Right lobe of liver (tissue), 6 donors: Measurements from ENCODE around the gene RPL3. TPM values are rescaled to one million over a fixed set of nuclear protein-coding genes. Genes with fewer than 3 reads are reported as not detected.

Source experiments
- ATAC-seq, 4 donors: fragments of 200-7000 bp; cut with Tn5 transposase; one replicate each; pipeline ENCODE4 v1.9.1; 2020; ENCODE audit warnings: mild to moderate bottlenecking in 4 of 4, moderate library complexity in 4 of 4
- DNase-seq, 3 donors: peaks; one replicate each; pipeline ENCODE4 v3.0.0-alpha.2; 2020
- H3K27ac ChIP-seq, 3 donors: fragments of 200-600 bp; one replicate each; pipeline ENCODE4 v1.8.0; 2022
- H3K27me3 ChIP-seq, 2 donors: fragments of 200-600 bp; one replicate each; pipeline ENCODE4 v1.8.0; 2022
- H3K36me3 ChIP-seq, 4 donors: fragments of 200-600 bp; sonication (generic) in 1 of 4; one replicate each; pipeline versions ENCODE4 v1.5.1 to v1.8.0; 2017 to 2022; ENCODE audit warnings: control low read depth in 1 of 4
- H3K4me1 ChIP-seq, 4 donors: fragments of 200-600 bp; sonication (generic) in 1 of 4; one replicate each; pipeline versions ENCODE4 v1.5.1 to v1.8.0; 2017 to 2022; ENCODE audit warnings: control low read depth in 1 of 4
- H3K4me3 ChIP-seq, 3 donors: fragments of 200-600 bp; one replicate each; pipeline ENCODE4 v1.8.0; 2022
- H3K9me3 ChIP-seq, 4 donors: fragments of 200-600 bp; sonication (generic) in 1 of 4; one replicate each; pipeline versions ENCODE4 v1.5.1 to v1.8.0; 2017 to 2022; ENCODE audit warnings: control low read depth in 1 of 4
- POLR2A ChIP-seq: fragments of 450-650 bp; IDR thresholded peaks from one replicate; pipeline ENCODE4 v1.6.1; 2017; ENCODE audit warnings: antibody characterized with exemption, mild to moderate bottlenecking
- WGBS: methylation state at CpG from one replicate; pipeline ENCODE4 v1.1.6; 2018; ENCODE audit warnings: low coverage, low lambda C conversion rate; ENCODE audit not compliant: insufficient coverage; ENCODE audit errors: missing lambda C conversion rate; 5-methylcytosine and 5-hydroxymethylcytosine counted together
- intact Hi-C, 2 donors: fragments of 100-400 bp; cut with DNase I; formaldehyde crosslinking; loops; one replicate each; pipeline versions ENCODE4 v1.11.2 to v1.14.1; 2022
- total RNA-seq, 6 experiments: library from RNA; depleted of rRNA in 2 of 6; stranded (reverse); fragments of >200 nt in 2 of 6; fragmentation: NEBNext Ultra II Directional in 3 of 6; extraction: Animal tissue kit (Norgen Biotek cat#: 25700) in 3 of 6; gene quantifications; one replicate each; pipeline versions ENCODE4 v1.1.0 to v1.2.4, GENCODE V29; 2016 to 2023
- TF ChIP-seq, protein P1 (sequence below), 4 donors: fragments of 200-600 bp in 3 of 4; fragments of 450-650 bp in 1 of 4; IDR thresholded peaks; one replicate each; pipeline versions ENCODE4 v1.5.1 to v1.8.0; 2016 to 2022; ENCODE audit warnings: antibody characterized with exemption in 4 of 4, mild to moderate bottlenecking in 2 of 4
- donor health status: DM: no; HTN: yes; CAD: no.
- donor health status: DM: no; HTN: no; CAD: no.
- donor health status: DM: no; HTN: no; CAD: no.
- donor health status: DM: no; HTN: yes; CAD: no.
- donor health status: DM: no; HTN: yes; CAD: no.

RPL3 gene
- total RNA-seq, 6 experiments from 2014 or later, result 648 to 905 (median 743) TPM

DNA sequence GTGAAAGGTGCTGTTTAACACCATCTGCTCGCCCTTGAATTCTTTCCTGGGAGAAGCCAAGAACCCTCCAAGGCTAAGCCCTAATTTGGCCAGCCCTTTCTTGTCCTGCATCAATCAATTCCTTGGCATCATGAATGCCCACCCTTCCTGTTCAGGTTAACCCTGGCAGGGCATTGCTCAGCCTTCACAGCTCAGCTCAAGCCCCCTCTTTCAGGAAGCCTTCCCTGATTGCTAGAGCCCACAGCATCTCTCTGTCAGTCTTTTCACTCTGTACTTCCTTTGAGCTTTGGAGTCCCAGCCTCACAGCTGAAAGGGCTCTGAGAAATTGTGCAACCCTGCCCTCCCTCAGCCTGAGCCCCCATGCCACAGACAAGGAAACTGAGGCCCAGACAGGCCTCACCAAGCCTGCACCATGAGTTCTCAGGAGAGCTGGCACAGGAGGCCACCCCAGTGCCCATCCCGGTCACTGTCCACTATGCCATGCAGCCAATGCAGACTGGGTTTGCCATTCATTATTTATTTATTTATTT, 16.9 kb downstream of the RPL3 start:
- no peaks in the 10 kb centered on the region for H3K36me3 ChIP-seq
- no peak overlapping the region for H3K4me3 ChIP-seq
- no peak overlapping the region for H3K27ac ChIP-seq
- ATAC-seq (no peak), DNase-seq (no peak)
- H3K9me3 ChIP-seq, result no peaks in the 10 kb centered on the region
- WGBS, result 38% methylated on average over 1 of the region's 2 CpGs
- TF ChIP-seq, protein P1, sequence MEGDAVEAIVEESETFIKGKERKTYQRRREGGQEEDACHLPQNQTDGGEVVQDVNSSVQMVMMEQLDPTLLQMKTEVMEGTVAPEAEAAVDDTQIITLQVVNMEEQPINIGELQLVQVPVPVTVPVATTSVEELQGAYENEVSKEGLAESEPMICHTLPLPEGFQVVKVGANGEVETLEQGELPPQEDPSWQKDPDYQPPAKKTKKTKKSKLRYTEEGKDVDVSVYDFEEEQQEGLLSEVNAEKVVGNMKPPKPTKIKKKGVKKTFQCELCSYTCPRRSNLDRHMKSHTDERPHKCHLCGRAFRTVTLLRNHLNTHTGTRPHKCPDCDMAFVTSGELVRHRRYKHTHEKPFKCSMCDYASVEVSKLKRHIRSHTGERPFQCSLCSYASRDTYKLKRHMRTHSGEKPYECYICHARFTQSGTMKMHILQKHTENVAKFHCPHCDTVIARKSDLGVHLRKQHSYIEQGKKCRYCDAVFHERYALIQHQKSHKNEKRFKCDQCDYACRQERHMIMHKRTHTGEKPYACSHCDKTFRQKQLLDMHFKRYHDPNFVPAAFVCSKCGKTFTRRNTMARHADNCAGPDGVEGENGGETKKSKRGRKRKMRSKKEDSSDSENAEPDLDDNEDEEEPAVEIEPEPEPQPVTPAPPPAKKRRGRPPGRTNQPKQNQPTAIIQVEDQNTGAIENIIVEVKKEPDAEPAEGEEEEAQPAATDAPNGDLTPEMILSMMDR (IDR thresholded peaks at IDR 0.05), result no peak
- no peak for TF ChIP-seq POLR2A
- intact Hi-C loops, result no loop called here
- H3K27me3 ChIP-seq, result no peaks in the 10 kb centered on the region
- peaks cover 0 to 59% (median 25%) of the 10 kb centered on the region in 4 donors for H3K4me1 ChIP-seq

DNA sequence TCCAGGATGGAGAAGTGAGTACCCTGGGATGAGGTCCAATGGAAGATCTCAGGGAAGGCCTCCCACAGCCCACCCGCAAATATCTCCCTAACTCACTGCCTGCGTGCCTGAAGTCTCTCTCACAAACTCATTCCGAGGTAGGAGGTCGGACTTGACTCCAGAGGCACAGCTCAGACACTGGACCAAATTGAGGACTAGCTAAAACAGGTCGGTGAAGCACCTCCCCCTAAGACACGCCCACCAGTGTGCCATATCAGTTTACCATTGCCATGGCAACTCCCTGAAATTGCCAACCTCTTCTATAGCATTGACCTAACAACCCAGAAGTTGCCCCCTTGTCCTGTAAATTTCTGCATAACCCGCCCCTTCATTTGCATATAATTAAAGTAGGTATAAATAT, 17.5 kb downstream of the RPL3 start:
- Histone ChIP-seq H3K4me1 (peaks cover 0 to 65% (median 28%) of the 10 kb centered on the region in 4 donors), H3K27ac (no peak overlapping the region), H3K36me3 (no peaks in the 10 kb centered on the region), H3K27me3 (no peaks in the 10 kb centered on the region), H3K4me3 (no peak overlapping the region), H3K9me3 (no peaks in the 10 kb centered on the region)
- TF ChIP-seq, protein P1 (IDR thresholded peaks at IDR 0.05), result no peak
- TF ChIP-seq POLR2A, result no peak
- ATAC-seq (no peak), DNase-seq (no peak)
- intact Hi-C loops, result no loop called here
- 64% methylated on average over 4 of the region's 7 CpGs for whole genome bisulfite sequencing

DNA sequence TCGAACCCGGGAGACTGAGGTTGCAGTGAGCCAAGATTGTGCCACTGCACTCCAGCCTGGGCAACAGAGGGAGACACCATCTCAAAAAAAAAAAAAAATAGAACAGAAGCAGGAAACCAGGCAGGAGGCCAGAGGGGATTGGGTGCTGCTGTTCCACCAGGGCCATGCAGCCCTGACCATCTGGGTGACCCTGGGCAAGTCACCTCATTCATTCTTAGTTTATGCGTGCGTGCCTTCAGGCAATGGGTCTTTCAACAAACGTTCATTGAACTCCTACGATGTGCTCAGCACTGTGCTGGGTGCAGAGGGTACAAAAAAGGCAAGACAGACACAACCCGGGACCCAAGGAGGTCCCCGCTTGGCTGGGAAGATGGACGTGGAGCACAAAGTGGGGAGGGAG, 18.3 kb downstream of the RPL3 start:
- Histone ChIP-seq H3K36me3 (no peaks in the 10 kb centered on the region), H3K9me3 (no peaks in the 10 kb centered on the region), H3K27ac (no peak overlapping the region), H3K4me3 (no peak overlapping the region), H3K4me1 (peaks cover 0 to 69% (median 30%) of the 10 kb centered on the region in 4 donors), H3K27me3 (no peaks in the 10 kb centered on the region)
- intact Hi-C loops, result no loop called here
- ATAC-seq, result no peak
- 65% methylated on average over 6 of the region's 9 CpGs for WGBS
- DNase-seq, result no peak
- no peak for TF ChIP-seq POLR2A
- TF ChIP-seq, protein P1 (IDR thresholded peaks at IDR 0.05), result no peak

GRCh38 chr22:39300186-39300830, 19.1 kb downstream of the RPL3 start:
- H3K36me3 ChIP-seq, result no peaks in the 10 kb centered on the region
- peaks cover 0 to 76% (median 34%) of the 10 kb centered on the region in 4 donors for H3K4me1 ChIP-seq
- no peak for DNase-seq
- intact Hi-C loops, result no loop called here
- TF ChIP-seq, protein P1 (IDR thresholded peaks at IDR 0.05), result peak in 1 of 4 donors; percentile 8
- TF ChIP-seq POLR2A, result peak; percentile 17
- H3K9me3 ChIP-seq, result no peaks in the 10 kb centered on the region
- no peaks in the 10 kb centered on the region for H3K27me3 ChIP-seq
- WGBS, result 6% methylated on average over 14 of the region's 19 CpGs
- peak in 3 of 4 donors; percentile 17 to 45 (median 22) for ATAC-seq
- H3K27ac ChIP-seq, result peak overlapping the region; percentile 0 to 43 (median 10)
- H3K4me3 ChIP-seq, result peak overlapping the region in 1 of 3 donors; percentile 27
